Trophoblast cell (in vitro differentiated cells and primary cell): Measurements from ENCODE around the gene TADA1.

Experiments used
- DNase-seq, 2 donors: peaks; one replicate each; pipeline ENCODE4 v3.0.0-alpha.2; 2016
- H2AFZ ChIP-seq: 2 replicates; pipeline ENCODE4 v1.6.1; 2013; ENCODE audit warnings: low read length, moderate library complexity, mild to moderate bottlenecking; ENCODE audit not compliant: insufficient read depth, poor library complexity
- H2AK5ac ChIP-seq: 2 replicates; pipeline ENCODE4 v1.6.1; 2013; ENCODE audit warnings: mild to moderate bottlenecking, low read length
- H2BK120ac ChIP-seq: 2 replicates; pipeline ENCODE4 v1.6.1; 2013; ENCODE audit warnings: low read length, mild to moderate bottlenecking, moderate library complexity; ENCODE audit not compliant: insufficient read depth, poor library complexity
- H2BK12ac ChIP-seq: 2 replicates; pipeline ENCODE4 v1.6.1; 2013; ENCODE audit warnings: mild to moderate bottlenecking, low read length, moderate library complexity
- H2BK5ac ChIP-seq: 2 replicates; pipeline ENCODE4 v1.6.1; 2013; ENCODE audit warnings: low read length, low read depth, moderate library complexity, mild to moderate bottlenecking; ENCODE audit not compliant: poor library complexity
- H3K14ac ChIP-seq: 2 replicates; pipeline ENCODE4 v1.6.1; 2013; ENCODE audit warnings: mild to moderate bottlenecking, low read length
- H3K18ac ChIP-seq: 2 replicates; pipeline ENCODE4 v1.6.1; 2013; ENCODE audit warnings: mild to moderate bottlenecking, low read length
- H3K23ac ChIP-seq: 2 replicates; pipeline ENCODE4 v1.6.1; 2013; ENCODE audit warnings: low read length
- H3K27ac ChIP-seq: 2 replicates; pipeline ENCODE4 v1.5.1; 2013; ENCODE audit warnings: low read depth, mild to moderate bottlenecking, inconsistent platforms, low read length, moderate library complexity
- H3K27me3 ChIP-seq: 2 replicates; pipeline ENCODE4 v1.6.1; 2013; ENCODE audit warnings: inconsistent platforms, mild to moderate bottlenecking, low read length, moderate library complexity; ENCODE audit not compliant: insufficient read depth
- H3K36me3 ChIP-seq, 2 experiments: 1 replicate in 1 of 2; 2 replicates in 1 of 2; pipeline ENCODE4 v1.6.1; 2013; ENCODE audit warnings: low read length in 2 of 2, mild to moderate bottlenecking in 2 of 2, moderate library complexity in 1 of 2; ENCODE audit not compliant: insufficient read depth in 2 of 2, control insufficient read depth in 1 of 2
- H3K4ac ChIP-seq: 2 replicates; pipeline ENCODE4 v1.6.1; 2013; ENCODE audit warnings: low read depth, mild to moderate bottlenecking, low read length, moderate library complexity
- H3K4me1 ChIP-seq, 2 experiments: 1 replicate in 1 of 2; 2 replicates in 1 of 2; pipeline ENCODE4 v1.6.1; 2013; ENCODE audit warnings: low read length in 2 of 2, mild to moderate bottlenecking in 2 of 2, moderate library complexity in 1 of 2; ENCODE audit not compliant: insufficient read depth in 2 of 2, control insufficient read depth in 1 of 2
- H3K4me2 ChIP-seq: 2 replicates; pipeline ENCODE4 v1.6.1; 2013; ENCODE audit warnings: inconsistent platforms, mild to moderate bottlenecking, low read length, moderate library complexity
- H3K4me3 ChIP-seq: 2 replicates; pipeline ENCODE4 v1.5.1; 2013; ENCODE audit warnings: mild to moderate bottlenecking, low read depth, low read length, inconsistent platforms
- H3K79me1 ChIP-seq: one replicate; pipeline ENCODE4 v1.6.1; 2013; ENCODE audit warnings: low read length
- H3K79me2 ChIP-seq: 2 replicates; pipeline ENCODE4 v1.6.1; 2013; ENCODE audit warnings: low read length, mild to moderate bottlenecking; ENCODE audit not compliant: control insufficient read depth, insufficient read depth, poor library complexity
- H3K9ac ChIP-seq: 2 replicates; pipeline ENCODE4 v1.6.1; 2013; ENCODE audit warnings: mild to moderate bottlenecking, low read length
- H3K9me3 ChIP-seq: 2 replicates; pipeline ENCODE4 v1.6.1; 2013; ENCODE audit warnings: low read depth, mild to moderate bottlenecking, control low read depth, inconsistent platforms, low read length; ENCODE audit not compliant: insufficient read depth
- H4K12ac ChIP-seq: 2 replicates; pipeline ENCODE4 v1.6.1; 2013; ENCODE audit warnings: low read depth, mild to moderate bottlenecking, low read length, moderate library complexity
- H4K8ac ChIP-seq: 2 replicates; pipeline ENCODE4 v1.6.1; 2013; ENCODE audit warnings: low read depth, mild to moderate bottlenecking, low read length, moderate library complexity
- H4K91ac ChIP-seq: one replicate; pipeline ENCODE4 v1.6.1; 2013; ENCODE audit warnings: low read depth, mild to moderate bottlenecking, low read length, moderate library complexity
- WGBS: extraction: QIAGEN DNeasy Blood & Tissue Kit; methylation state at CpG from one replicate; pipeline ENCODE4 v1.1.7; 2013; ENCODE audit warnings: missing lambda C conversion rate; ENCODE audit not compliant: insufficient read length, insufficient coverage; ENCODE audit errors: extremely low coverage; 5-methylcytosine and 5-hydroxymethylcytosine counted together

The TADA1 gene

DNA sequence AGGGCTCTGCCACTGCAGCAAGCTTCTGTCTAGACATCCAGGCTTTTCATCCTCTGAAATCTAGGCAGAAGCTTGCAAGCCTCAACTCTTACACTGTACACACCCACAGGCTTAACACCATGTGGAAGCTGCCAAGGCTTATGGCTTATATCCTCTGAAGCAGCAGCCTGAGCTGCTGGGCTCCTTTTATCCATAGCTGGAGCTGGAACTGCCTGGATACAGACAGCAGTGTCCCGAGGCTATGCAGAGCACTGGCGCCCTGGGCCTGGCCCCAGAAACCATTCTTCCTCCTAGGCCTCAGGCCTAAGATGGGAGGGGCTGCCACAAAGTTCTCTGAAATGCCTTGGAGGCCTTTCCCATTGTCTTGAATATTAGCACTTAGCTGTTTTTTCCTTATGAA is 56.1 kb downstream of the TADA1 start:
- Histone ChIP-seq H3K9ac (no peak overlapping the region), H3K18ac (no peak overlapping the region), H2AK5ac (no peak overlapping the region), H2BK120ac (no peak overlapping the region), H2AFZ (no peak overlapping the region), H3K14ac (no peak overlapping the region), H4K12ac (no peak overlapping the region), H2BK5ac (no peak overlapping the region), H3K79me2 (no peaks in the 10 kb centered on the region), H3K79me1 (no peaks in the 10 kb centered on the region), H3K27me3 (no peaks in the 10 kb centered on the region), H3K27ac (no peak overlapping the region), H2BK12ac (no peak overlapping the region), H4K8ac (no peak overlapping the region), H3K36me3 (no peaks in the 10 kb centered on the region), H3K9me3 (peaks cover 10% of the 10 kb centered on the region), H3K4ac (no peak overlapping the region), H4K91ac (no peak overlapping the region), H3K4me3 (no peak overlapping the region), H3K4me1 (no peaks in the 10 kb centered on the region), H3K23ac (no peak overlapping the region), H3K4me2 (no peak overlapping the region)
- WGBS, result no CpG with 5 or more reads among the region's 2 CpGs
- DNase-seq, result no peak

DNA sequence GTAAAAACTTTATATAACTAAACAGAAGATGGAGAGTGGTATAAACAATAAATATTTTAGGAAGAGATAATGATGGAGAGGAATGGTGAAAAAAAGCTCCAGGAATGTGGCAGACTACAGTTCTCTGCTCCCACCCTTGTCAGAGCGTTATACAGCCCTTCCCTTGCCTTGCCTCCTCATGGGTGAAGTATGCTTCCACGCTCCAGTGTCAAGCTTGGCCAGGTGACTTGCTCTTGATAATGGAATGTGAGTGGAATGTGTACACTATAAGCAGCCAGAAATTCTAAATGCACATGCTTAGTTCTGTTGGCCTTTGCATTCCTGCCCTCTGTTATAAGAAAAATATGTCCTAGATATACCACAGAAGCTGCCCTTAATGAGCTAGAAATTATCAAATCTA is 61.5 kb downstream of the TADA1 start:
- H3K4me3 ChIP-seq, result no peak overlapping the region
- no peak overlapping the region for H2BK12ac ChIP-seq
- no peak overlapping the region for H2BK120ac ChIP-seq
- no peak overlapping the region for H3K27ac ChIP-seq
- H3K4ac ChIP-seq, result no peak overlapping the region
- no peaks in the 10 kb centered on the region for H3K36me3 ChIP-seq
- no peak overlapping the region for H4K91ac ChIP-seq
- no peak overlapping the region for H3K14ac ChIP-seq
- no peak overlapping the region for H2BK5ac ChIP-seq
- DNase-seq, result peak; percentile 46 to 78
- H3K79me1 ChIP-seq, result no peaks in the 10 kb centered on the region
- H4K8ac ChIP-seq, result no peak overlapping the region
- no CpG with 5 or more reads among the region's 2 CpGs for WGBS
- peaks cover 7% of the 10 kb centered on the region for H3K9me3 ChIP-seq
- no peaks in the 10 kb centered on the region for H3K79me2 ChIP-seq
- no peak overlapping the region for H3K23ac ChIP-seq
- no peak overlapping the region for H4K12ac ChIP-seq
- no peaks in the 10 kb centered on the region for H3K27me3 ChIP-seq
- no peak overlapping the region for H3K9ac ChIP-seq
- no peak overlapping the region for H3K4me2 ChIP-seq
- H3K4me1 ChIP-seq, result no peaks in the 10 kb centered on the region
- H2AK5ac ChIP-seq, result no peak overlapping the region
- no peak overlapping the region for H3K18ac ChIP-seq
- H2AFZ ChIP-seq, result no peak overlapping the region

DNA sequence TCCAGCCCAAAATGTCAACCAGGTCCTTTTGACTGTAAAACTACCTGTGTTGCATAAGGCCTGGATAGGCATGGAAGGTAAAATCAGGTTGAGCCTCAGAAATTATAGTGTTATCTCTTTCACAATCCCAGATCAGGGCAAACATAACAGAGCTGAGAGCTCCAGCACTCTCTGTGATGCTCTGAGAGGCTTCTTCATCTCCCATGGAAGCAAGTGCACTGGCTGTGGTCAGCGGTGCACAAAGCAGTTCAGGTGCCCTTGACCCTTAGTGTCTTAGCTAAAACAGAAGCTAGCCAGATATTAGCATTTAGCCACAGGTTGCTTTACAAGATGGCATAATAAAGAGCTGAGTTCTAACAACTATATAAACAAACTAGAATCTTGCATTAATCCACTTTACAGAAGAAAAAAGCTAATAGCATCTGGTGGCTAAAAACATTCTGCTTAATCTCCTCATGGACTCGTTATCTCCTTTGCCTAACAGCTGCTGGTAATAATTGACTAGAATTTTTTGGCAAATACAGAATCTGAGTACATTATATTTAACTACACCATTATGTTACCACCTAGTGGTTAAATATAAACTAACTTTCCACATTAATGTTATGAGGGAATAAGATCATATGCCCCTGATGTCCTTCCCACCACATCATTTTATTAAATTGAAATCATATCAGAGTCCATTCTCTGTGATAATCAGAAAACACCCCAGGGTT is 62.4 kb downstream of the TADA1 start:
- Histone ChIP-seq H3K4ac (no peak overlapping the region), H4K91ac (no peak overlapping the region), H2AK5ac (no peak overlapping the region), H3K9me3 (peaks cover 6% of the 10 kb centered on the region), H3K23ac (no peak overlapping the region), H3K9ac (no peak overlapping the region), H2BK120ac (no peak overlapping the region), H2AFZ (no peak overlapping the region), H2BK5ac (no peak overlapping the region), H3K4me3 (no peak overlapping the region), H3K27me3 (no peaks in the 10 kb centered on the region), H3K79me1 (no peaks in the 10 kb centered on the region), H3K14ac (no peak overlapping the region), H4K8ac (no peak overlapping the region), H3K27ac (no peak overlapping the region), H3K79me2 (no peaks in the 10 kb centered on the region), H4K12ac (no peak overlapping the region), H3K36me3 (no peaks in the 10 kb centered on the region), H2BK12ac (no peak overlapping the region), H3K4me1 (no peaks in the 10 kb centered on the region), H3K18ac (no peak overlapping the region), H3K4me2 (no peak overlapping the region)
- no CpG with 5 or more reads among the region's 2 CpGs for WGBS
- no peak for DNase-seq

DNA sequence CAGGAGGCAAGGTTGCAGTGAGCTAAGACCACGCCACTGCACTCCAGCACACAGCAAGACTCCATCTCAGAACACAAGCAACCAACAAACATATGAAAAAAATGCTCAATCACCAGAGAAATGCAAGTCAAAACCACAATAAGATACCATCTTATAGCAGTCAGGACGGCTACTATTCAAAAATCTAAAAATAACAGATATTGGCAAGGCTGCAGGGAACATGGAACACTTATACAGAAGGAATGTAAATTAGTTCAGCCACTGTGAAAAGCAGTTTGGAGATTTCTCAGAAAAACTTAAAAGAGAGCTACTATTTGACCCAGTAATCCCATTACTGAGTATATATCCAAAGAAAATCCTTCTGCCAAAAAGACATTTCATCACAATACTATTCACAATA is 64.4 kb downstream of the TADA1 start:
- no peak overlapping the region for H2BK120ac ChIP-seq
- no peak overlapping the region for H4K8ac ChIP-seq
- no peak overlapping the region for H3K18ac ChIP-seq
- no peak overlapping the region for H2BK5ac ChIP-seq
- H3K27me3 ChIP-seq, result no peaks in the 10 kb centered on the region
- H3K4ac ChIP-seq, result no peak overlapping the region
- no peak overlapping the region for H3K4me2 ChIP-seq
- H3K4me1 ChIP-seq, result no peaks in the 10 kb centered on the region
- H4K91ac ChIP-seq, result no peak overlapping the region
- H2AFZ ChIP-seq, result no peak overlapping the region
- no peak overlapping the region for H3K14ac ChIP-seq
- peaks cover 6% of the 10 kb centered on the region for H3K9me3 ChIP-seq
- DNase-seq, result no peak
- H3K79me2 ChIP-seq, result no peaks in the 10 kb centered on the region
- H3K27ac ChIP-seq, result no peak overlapping the region
- H2AK5ac ChIP-seq, result no peak overlapping the region
- no peak overlapping the region for H2BK12ac ChIP-seq
- no peaks in the 10 kb centered on the region for H3K36me3 ChIP-seq
- WGBS, result no CpG with 5 or more reads among the region's 2 CpGs
- H3K23ac ChIP-seq, result no peak overlapping the region
- H3K9ac ChIP-seq, result no peak overlapping the region
- H3K79me1 ChIP-seq, result no peaks in the 10 kb centered on the region
- H3K4me3 ChIP-seq, result no peak overlapping the region
- H4K12ac ChIP-seq, result no peak overlapping the region
